Left lobe of liver (tissue), 2 donors: ENCODE measurements around the gene PTX3. TPM values are rescaled to one million over a fixed set of nuclear protein-coding genes. Genes with fewer than 3 reads are reported as not detected.

Source experiments
- ATAC-seq: fragments of 200-7000 bp; cut with Tn5 transposase; one replicate; pipeline ENCODE4 v1.9.1; 2020; ENCODE audit warnings: mild to moderate bottlenecking, moderate library complexity
- DNase-seq: peaks from one replicate; pipeline ENCODE4 v3.0.0-alpha.2; 2020; ENCODE audit warnings: low spot score
- total RNA-seq: library from RNA; stranded (reverse); gene quantifications from one replicate; pipeline ENCODE4 v1.2.1, GENCODE V29; 2021
- donor health status: DM: no; HTN: no; CAD: no; lungs with moderate emphysema.
- donor health status: DM: no; HTN: yes; CAD: no.

The PTX3 gene
- total RNA-seq, 1 donor from 2014 or later, result 0.23 TPM

DNA sequence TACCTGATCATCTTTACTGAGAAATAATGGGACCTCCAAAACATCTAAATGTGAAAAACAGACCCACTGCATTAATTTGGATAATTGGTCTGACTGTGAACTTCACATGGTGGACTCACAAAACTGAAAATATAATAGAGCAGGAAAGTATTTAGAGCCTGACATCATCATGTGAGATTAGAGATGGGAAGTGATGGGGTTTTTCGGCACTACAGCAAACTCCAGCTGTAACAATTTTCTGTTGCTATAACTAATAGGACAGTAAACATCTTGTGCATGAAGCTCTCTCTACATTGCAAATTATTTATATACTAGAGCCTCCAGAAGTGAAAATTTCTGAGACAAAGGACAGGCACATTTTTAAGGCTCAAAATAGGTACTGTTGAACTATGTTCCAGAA, 34.4 kb downstream of the PTX3 start:
- no peak for DNase-seq
- ATAC-seq, result no peak

DNA sequence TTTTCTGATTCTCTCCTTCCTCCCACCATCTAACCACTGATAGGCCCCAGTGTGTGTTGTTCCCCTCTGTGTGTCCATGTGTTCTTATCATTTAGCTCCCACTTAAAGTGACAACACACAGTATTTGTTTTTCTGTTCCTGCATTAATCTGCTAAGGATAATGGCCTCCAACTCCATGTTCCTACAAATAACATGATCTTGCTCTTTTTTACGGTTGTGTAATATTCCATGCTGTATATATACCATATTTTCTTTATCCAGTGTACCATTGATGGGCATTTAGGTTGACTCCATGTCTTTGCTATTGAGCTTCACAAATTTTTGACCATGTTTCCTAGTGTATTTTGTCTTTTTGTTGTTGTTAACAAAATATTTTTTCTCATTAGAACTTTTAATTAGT, 36.0 kb downstream of the PTX3 start:
- no peak for DNase-seq

DNA sequence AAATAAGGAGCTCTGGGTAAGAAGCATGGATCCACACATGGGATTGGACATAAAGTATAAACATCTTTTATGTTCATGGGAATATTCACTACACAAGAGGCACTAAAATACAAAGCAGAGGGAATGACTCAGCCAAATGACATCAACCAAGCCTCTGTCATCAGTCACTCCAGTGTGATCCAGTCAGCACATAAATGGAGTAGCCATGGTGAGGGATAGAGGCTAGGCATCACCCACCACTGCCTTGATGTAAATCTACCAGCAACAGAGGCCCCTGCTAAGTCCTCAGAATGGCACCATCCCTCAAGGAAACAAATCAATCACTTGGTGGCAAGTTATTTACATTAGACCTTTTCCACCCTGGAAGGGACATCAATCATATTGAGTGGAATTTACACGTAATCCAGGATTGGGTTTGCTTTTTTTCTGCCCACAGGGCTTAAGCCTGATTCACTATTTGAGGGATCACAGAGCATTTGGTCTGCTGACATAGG, 39.3 kb downstream of the PTX3 start:
- ATAC-seq, result no peak

More for the DNA sequence above, 36.0 kb downstream of the PTX3 start:
- no peak for ATAC-seq

DNA sequence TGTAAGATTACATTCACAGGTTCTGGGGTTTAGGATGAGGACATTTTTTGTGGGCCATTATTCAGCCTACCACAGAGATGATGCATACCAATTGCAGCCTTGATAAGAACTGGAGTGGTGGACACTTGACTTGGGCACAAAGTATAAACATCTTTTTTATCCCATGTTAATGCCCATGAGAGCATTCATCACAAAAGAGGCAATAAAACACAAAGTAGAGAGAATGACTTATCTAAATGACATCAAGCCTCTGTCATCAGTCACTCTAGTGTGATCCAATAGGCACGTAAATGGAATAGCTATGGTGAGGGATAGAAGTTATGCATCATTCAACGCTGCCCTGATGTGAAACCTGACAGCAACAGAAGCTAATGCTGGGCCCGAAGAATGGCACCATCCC, 40.8 kb downstream of the PTX3 start:
- DNase-seq (no peak), ATAC-seq (no peak)

More for the DNA sequence above, 39.3 kb downstream of the PTX3 start:
- DNase-seq, result no peak

DNA sequence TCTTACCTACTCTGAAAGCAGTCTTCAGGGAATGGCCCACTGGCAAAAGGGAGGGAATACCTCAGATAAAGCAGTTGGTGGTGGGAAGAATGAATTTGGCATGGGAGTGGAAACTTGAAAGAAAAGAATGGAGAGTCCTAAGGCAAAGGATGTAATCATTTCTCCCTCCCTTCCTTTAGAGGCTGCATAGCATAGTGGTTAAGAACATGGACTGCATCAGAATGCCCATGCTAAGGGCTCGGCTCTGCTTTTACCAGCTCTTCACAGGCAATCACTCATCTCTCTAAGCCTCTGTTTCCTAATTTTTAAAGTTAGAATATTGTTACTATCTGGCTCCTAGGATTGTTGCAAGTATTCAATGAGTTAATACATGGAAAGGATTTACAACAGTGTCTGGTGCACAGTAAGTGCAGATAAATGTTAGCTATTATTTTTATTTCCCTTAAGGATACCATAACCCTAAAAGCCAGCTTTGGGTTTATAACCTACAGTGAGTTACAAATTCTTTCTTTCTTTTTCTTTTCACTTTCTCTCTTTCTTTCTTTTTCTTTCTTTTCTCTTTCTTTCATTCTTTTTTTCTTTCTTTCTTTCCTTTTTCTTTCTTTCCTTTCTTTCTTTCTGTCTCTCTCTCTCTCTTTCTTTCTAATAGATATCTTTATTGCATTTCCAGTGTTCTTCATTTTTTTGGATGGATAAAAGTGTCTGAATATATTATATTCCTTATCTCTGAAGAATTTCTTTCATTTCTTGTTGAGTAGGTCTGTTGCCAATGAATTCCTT, 43.0 kb downstream of the PTX3 start:
- ATAC-seq, result no peak
- DNase-seq, result no peak

DNA sequence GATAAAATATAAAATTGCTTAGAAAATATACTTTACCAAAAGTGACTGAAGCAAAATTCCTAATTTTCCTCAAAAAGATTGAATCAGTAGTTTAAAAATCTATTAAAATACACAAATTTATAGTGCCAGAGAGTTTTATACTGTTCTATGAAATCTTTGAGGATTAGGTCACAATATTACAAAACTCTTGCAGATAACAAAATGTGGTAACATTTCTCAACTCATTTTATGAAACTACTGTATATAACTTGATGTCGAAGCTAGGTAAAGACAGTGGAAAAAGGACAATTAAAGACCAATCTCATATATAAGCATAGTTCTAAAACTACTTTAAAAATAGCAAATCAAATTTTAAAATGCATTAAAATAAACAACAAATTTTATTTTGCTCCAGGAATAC, 50.7 kb downstream of the PTX3 start:
- DNase-seq (no peak), ATAC-seq (no peak)

DNA sequence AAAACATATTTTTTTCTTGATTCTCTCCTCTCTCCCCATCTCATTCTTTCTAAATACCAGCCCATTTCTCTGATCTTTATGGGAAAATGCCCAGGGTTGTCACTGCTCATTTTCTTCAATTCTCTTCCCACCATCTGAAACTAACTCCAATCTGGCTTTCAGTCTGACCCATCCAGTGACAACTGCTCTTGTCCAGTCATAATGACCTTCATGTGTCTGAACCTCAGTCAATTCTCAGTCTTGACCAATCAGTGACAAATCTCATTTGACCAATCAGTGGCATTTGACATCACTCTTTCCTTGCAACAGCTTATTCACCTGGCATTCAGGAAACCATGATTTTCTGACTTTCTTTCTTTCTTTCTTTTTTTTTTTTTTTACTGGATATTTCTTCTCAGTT, 51.5 kb downstream of the PTX3 start:
- ATAC-seq, result no peak

DNA sequence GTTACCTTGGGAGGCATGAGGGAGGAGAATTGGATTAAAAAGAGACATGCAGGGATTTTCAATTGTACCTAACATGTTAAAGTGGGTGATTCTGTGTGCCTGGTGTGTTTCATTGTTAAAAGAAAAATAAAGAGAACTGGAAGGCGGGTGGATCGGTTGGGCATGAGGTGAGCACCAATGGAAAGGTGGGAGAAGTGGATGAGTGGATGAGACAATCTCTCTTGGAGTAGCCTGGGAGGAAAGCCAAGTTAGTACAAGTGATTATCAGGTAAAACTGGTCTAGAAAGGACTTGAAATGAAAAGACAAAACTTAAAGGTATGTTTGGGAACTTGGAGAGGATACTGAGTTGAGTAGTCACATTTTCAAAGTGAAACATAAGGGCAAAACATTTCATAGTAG, 54.5 kb downstream of the PTX3 start:
- ATAC-seq, result no peak
- no peak for DNase-seq

More for the DNA sequence above, 51.5 kb downstream of the PTX3 start:
- DNase-seq, result no peak

Other genes with a start within 250 kb of the PTX3 start
- gene VEPH1, start 66.6 kb downstream of the PTX3 start, total RNA-seq, result 0.58 TPM